ENCODE results near the gene TSTD2.
A peak's percentile ranks its signal among the peaks of the same experiment; 100 is the strongest.
"Not testable (repeated sequence)": the region's sequence is repeated elsewhere in the genome, so short reads cannot be mapped to it uniquely, and the experiment has no call there.

TSTD2 gene

DNA sequence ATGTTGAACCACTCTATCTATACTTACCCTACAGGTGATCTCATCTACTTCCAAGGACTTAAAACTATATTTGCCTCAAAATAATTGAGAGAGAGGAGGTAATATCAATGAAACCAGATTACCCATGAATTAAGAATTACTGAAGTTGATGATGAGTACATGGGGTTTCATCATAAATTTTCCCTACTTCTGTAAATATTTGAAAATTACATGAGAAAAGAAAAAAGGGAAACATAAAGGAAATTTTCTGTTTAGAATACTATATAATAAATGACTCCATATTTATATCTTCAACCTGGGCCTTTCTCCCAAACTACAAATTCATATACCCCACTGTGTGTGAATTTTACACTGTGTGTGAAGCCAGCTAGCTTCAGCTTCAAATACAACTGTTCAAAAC, 2.6 kb downstream of the TSTD2 start:
- no peak for DNase-seq (ENCODE audit: low spot score)

GRCh38 chr9:97629156-97629555, 4.0 kb downstream of the TSTD2 start:
- DNase-seq (ENCODE audit: low spot score) = no peak

GRCh38 chr9:97628668-97629067, 4.5 kb downstream of the TSTD2 start:
- DNase-seq (ENCODE audit: low spot score) = no peak

DNA sequence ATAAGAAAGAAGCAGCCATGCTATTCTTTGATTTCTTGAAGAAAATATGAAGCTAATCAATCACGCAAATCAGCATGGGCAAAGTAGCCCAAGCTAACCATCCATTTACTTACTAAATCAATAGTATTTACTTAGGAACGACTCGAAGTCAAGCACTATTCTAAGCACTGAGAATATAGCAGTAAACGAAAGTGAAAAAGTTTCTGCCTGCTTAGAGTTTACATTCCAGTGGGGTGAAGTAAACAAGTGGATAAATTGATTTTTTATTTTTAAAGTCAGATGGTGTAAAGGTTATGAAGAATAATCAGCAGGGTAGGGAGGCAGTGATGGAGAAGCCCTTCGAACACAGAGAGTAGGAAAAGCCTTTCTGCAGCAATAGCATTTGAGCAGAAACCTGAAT, 5.5 kb downstream of the TSTD2 start:
- peak; percentile 23 for DNase-seq (ENCODE audit: low spot score)

GRCh38 chr9:97625620-97626019, 7.5 kb downstream of the TSTD2 start:
- DNase-seq (ENCODE audit: low spot score) = no peak

DNA sequence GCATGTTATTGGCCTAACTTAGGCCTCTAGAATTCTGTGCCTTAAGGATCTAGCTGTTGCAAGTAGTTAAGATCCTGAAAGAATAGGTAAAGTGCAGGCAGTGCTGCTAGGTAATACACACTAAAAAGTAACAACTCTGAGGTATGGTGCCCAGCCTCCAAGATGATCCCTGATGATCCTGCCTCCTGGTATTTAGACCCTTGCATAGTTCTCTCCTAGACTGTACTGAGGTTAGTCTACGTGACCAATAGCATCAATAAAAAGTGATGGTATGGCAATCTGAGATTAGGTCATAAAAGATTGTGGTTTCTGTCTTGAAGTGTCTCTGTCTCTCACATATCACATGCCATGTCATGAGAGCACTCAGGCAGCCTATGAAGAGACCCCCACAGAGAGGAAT, 9.2 kb downstream of the TSTD2 start:
- DNase-seq (ENCODE audit: low spot score) = no peak

DNA sequence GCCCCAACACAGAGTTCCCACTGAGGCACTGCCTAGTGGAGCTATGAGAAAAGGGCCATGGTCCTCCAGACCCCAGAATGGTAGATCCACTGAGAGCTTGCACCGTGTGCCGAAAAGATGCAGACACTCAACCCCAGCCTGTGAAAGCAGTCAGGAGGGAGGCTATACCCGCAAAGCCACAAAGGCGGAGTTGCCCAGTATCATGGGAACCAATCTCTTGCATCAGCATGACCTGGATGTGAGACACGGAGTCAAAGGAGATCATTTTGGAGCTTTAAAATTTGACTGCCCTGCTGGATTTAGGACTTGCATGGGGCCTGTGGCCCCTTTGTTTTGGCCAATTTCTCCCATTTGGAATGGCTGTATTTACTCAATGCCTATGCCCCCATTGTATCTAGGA, 10.7 kb downstream of the TSTD2 start:
- DNase-seq (ENCODE audit: low spot score) = not testable (repeated sequence)

DNA sequence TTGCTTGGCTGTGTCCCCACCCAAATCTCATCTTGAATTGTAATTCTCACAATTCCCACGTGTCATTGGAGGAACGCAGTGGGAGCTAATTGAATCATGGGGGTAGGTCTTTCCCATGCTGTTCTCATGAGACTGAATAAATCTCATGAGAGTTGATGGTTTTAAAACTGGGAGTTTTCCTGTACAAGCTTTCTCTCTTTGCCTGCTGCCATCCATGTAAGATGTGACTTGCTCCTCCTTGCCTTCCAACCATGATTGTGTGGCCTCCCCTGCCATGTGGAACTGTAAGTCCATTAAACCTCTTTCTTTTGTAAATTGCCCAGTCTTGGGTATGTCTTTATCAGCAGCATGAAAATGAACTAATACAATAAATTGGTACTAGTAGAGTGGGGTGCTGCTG, 13.1 kb downstream of the TSTD2 start:
- DNase-seq (ENCODE audit: low spot score) = not testable (repeated sequence)

- DNase-seq (ENCODE audit: low spot score) = no peak
These were observed 15.2 kb downstream of the TSTD2 start for GRCh38 chr9:97617939-97618416.

- DNase-seq (ENCODE audit: low spot score) = peak; percentile 71
These were observed 17.6 kb downstream of the TSTD2 start for GRCh38 chr9:97615439-97616072.

DNA sequence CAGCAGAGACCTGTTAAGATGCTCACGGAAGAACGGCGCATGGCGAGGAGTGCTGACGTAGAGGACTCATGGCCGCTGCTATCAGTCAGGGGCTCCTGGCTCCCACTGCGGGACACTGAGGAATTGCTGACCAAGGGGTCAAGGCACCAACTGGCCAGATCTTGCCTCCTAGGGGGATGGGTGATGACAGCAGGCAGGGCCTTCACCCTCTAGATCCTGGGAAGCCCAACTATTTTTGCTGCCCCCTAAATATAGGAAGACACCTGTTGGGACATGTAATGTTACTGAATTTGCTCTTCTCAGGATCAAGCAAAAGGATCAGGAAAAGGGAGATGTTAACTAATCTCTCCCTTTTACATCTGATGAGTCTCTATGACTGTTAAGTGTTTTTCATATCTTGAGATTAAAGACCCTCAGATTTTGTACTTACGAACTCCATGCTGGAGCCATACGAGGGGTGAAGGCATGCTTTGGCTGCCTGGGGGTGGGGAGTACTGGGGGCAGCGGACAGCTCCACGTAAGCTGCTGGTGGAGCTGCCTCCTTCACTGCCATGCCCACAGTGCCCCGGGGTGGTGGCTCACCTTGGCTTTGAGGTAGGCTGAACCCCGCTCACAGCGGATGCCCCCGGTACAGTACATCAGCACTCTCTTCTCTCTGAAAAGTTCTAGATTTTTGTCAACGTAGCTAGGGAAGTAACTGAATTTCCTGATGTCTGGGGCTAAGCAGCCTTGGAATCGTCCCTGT, 28.1 kb downstream of the TSTD2 start:
- no peak for DNase-seq (ENCODE audit: low spot score)

- no peak for DNase-seq (ENCODE audit: low spot score)
These were observed 30.7 kb downstream of the TSTD2 start for GRCh38 chr9:97602430-97602829.

DNA sequence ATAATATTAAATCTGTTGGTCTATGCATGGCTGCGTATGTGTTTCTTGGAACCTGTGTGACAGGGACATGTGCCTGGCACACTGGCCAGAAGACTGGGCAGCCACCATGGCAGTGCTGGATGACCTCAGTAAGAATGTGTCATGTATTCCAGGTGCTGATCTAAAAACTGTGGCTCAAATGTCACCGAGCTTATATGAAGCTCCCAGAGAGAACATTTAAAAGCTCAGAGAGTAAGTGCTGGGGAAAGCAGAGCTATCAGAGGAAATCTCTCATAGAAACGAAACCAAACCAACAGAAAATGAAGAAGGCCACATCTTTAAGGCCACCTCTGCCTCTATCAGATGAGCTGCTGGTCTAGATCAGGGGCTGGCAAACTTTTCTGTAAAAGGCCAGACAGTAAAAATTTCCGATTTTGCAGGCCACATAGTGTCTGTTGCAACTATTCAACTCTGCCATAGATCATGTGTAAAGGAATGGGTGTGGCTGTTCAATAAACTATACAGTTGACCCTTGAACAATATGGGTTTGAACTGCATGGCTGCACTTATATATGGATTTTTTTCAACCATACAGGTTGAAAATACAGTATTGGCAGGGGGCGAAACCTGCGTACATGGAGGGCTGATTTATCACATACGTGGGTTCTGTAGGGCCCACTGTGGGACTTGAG, 31.8 kb downstream of the TSTD2 start:
- no peak for DNase-seq (ENCODE audit: low spot score)

GRCh38 chr9:97600531-97601227, 32.5 kb downstream of the TSTD2 start:
- no peak for DNase-seq (ENCODE audit: low spot score)

GRCh38 chr9:97599314-97599846, 33.8 kb downstream of the TSTD2 start:
- DNase-seq (ENCODE audit: low spot score) = no peak

DNA sequence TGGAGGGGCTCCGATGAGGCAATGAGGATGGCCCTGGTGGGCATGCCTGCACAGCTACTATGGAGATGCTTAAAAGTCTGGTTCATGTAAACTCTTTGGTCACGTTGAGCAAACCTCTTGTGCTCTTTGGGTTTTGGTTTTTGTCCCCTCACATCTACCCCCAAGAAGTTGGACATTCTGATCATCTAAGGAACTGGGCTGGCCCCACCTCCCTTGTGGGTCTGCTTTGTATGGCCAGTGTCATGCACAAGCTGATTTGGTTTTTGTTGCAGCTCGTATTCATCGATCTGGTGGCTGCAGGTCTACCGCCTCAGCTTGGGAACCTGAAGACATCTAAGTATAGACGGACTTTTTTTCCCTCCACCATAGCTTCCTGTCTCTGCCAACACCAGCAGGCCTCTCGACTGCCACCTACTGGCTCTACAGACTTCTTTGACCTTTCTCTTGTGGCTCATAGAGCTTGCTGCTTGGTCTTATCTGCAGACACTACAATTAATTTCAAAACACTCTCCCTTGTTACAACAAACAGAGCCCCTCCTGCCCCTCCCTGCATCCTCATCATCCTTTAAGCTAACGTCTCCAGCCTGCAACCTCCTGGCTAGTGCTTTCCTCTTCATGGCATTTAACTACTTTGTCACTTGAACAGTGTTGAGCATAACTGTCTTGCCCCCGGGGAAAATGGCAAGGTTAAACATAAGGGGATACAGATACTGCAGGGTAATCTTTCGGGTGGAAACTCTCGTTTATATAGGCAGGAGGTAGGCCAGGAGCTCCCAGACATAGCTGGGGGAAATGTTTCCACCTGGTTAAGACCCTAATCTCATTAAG, 34.5 kb downstream of the TSTD2 start:
- DNase-seq (ENCODE audit: low spot score) = peak; percentile 83

DNA sequence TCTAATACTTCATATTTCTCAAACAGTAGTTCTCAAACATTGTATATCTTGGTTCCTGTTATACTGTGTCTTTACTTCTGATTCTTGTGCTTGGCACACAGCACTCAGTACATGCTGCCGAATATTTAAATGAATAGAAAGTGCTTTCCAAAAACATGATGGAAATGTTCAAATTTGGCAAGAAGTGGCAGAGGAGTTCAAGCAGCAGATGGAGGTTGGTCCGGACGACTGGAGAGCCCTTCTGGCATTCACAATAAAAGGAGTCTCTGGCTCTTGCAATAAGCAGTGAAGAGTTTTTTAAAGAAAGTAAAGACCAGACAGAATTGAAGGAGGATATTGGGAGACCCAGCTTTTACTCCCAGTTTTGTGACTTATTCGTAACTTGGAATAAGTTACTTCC, 36.3 kb downstream of the TSTD2 start:
- no peak for DNase-seq (ENCODE audit: low spot score)

- no peak for DNase-seq (ENCODE audit: low spot score)
These were observed 38.7 kb downstream of the TSTD2 start for GRCh38 chr9:97594381-97594921.

DNA sequence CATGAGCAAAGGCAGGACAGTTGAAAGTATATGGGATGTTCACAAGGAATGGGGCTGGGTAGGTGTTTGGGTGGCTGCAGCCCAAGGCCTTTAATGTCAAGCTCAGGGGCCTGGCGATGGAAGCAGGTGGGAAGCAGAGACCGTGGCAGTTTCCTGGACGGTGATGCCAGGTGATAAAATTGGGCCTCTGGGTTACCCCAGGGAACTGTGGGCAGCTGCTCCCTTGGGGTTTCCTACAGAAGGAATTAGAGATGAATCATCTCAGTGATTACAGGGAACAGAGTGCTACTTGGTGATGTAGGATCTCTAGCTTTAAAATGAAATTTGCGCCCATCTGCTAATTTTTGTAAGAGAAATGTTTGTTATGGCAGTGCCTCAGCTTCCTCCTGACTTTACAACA, 39.2 kb downstream of the TSTD2 start:
- DNase-seq (ENCODE audit: low spot score) = no peak

GRCh38 chr9:97592126-97592525, 41.0 kb downstream of the TSTD2 start:
- DNase-seq (ENCODE audit: low spot score) = no peak

- DNase-seq (ENCODE audit: low spot score) = no peak
These were observed 41.6 kb downstream of the TSTD2 start for GRCh38 chr9:97591535-97591934.

All from AG20443 (cell line).